Measurements from ENCODE around the gene HTT.

DNA sequence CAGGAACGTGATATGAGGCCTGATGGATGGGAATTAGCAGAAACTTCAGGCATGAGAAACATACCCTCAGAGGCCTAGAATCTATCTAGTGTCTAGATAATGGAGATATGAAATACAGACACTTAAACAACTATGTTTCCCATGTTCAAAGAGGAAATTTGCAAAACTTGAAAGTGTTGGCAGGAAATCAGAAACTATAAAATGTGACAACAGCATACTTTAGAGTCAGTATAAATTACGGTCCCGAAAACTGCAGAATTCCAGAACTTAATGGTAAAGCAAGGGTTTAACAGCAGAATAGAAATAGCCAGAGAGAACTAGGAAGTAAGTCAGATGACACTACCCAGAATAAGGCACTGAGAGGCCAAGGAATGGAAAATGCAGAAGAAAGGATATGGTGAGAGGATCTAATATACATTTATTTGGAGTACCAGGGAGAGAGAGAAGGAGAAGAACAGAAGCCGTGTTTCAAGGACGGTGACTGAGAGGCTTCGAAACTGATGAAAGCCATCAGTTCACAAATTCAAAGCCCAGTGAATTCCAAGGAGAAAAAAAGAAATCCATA, 7.6 kb upstream of the HTT start:
- TF ChIP-seq, protein P1, sequence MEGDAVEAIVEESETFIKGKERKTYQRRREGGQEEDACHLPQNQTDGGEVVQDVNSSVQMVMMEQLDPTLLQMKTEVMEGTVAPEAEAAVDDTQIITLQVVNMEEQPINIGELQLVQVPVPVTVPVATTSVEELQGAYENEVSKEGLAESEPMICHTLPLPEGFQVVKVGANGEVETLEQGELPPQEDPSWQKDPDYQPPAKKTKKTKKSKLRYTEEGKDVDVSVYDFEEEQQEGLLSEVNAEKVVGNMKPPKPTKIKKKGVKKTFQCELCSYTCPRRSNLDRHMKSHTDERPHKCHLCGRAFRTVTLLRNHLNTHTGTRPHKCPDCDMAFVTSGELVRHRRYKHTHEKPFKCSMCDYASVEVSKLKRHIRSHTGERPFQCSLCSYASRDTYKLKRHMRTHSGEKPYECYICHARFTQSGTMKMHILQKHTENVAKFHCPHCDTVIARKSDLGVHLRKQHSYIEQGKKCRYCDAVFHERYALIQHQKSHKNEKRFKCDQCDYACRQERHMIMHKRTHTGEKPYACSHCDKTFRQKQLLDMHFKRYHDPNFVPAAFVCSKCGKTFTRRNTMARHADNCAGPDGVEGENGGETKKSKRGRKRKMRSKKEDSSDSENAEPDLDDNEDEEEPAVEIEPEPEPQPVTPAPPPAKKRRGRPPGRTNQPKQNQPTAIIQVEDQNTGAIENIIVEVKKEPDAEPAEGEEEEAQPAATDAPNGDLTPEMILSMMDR (IDR thresholded peaks at IDR 0.05), result no peak
- TF ChIP-seq POLR2A (IDR thresholded peaks at IDR 0.05), result no peak

Measured in lower leg skin (tissue), 3 donors.